GM19467 (cell line): ENCODE results near the gene WIZ.

Experiments
- ATAC-seq: cut with Tn5 transposase; IDR thresholded peaks from one replicate; pipeline ENCODE4 v1.9.1; 2021; ENCODE audit warnings: mild to moderate bottlenecking, moderate library complexity; ENCODE audit not compliant: unreplicated experiment

Gene WIZ

GRCh38 chr19:15466851-15467733, 17.3 kb upstream of the WIZ start:
- peak; percentile 51 for ATAC-seq

- no peak for ATAC-seq
Observed at GRCh38 chr19:15464394-15465385, 14.9 kb upstream of the WIZ start, which contains the start of gene RASAL3. RASAL3 (minus strand) TSS chr19:15464544; CDS start chr19:15464358, 186 bp downstream.

- ATAC-seq = no peak
Observed at GRCh38 chr19:15463861-15464371, 14.2 kb upstream of the WIZ start.

- ATAC-seq = no peak
Observed at GRCh38 chr19:15461694-15462093, 11.9 kb upstream of the WIZ start.

- no peak for ATAC-seq
Observed at GRCh38 chr19:15457701-15458484, 8.1 kb upstream of the WIZ start.

GRCh38 chr19:15456871-15457700, 7.3 kb upstream of the WIZ start:
- no peak for ATAC-seq

- ATAC-seq = no peak
Observed at GRCh38 chr19:15456441-15456840, 6.7 kb upstream of the WIZ start.

GRCh38 chr19:15455996-15456395, 6.2 kb upstream of the WIZ start:
- ATAC-seq = no peak

GRCh38 chr19:15453906-15454860, 4.4 kb upstream of the WIZ start:
- no peak for ATAC-seq

- no peak for ATAC-seq
Observed at GRCh38 chr19:15453091-15453578, 3.4 kb upstream of the WIZ start.

- no peak for ATAC-seq
Observed at GRCh38 chr19:15452111-15453047, 2.6 kb upstream of the WIZ start.

- no peak for ATAC-seq
Observed at GRCh38 chr19:15450528-15450890, 753 bp upstream of the WIZ start.

- ATAC-seq = no peak
Observed at GRCh38 chr19:15448778-15449619, 757 bp downstream of the WIZ start.

GRCh38 chr19:15448044-15448777, 1.5 kb downstream of the WIZ start:
- no peak for ATAC-seq

- no peak for ATAC-seq
Observed at GRCh38 chr19:15447057-15447456, 2.7 kb downstream of the WIZ start.
